GM18502 (cell line): ENCODE data around the gene GPATCH2L.
A peak's percentile ranks its signal among the peaks of the same experiment; 100 is the strongest.

ENCODE experiments used
- ATAC-seq: cut with Tn5 transposase; IDR thresholded peaks from one replicate; pipeline ENCODE4 v1.9.1; 2021; ENCODE audit warnings: mild to moderate bottlenecking; ENCODE audit not compliant: unreplicated experiment, poor library complexity

The GPATCH2L gene

DNA sequence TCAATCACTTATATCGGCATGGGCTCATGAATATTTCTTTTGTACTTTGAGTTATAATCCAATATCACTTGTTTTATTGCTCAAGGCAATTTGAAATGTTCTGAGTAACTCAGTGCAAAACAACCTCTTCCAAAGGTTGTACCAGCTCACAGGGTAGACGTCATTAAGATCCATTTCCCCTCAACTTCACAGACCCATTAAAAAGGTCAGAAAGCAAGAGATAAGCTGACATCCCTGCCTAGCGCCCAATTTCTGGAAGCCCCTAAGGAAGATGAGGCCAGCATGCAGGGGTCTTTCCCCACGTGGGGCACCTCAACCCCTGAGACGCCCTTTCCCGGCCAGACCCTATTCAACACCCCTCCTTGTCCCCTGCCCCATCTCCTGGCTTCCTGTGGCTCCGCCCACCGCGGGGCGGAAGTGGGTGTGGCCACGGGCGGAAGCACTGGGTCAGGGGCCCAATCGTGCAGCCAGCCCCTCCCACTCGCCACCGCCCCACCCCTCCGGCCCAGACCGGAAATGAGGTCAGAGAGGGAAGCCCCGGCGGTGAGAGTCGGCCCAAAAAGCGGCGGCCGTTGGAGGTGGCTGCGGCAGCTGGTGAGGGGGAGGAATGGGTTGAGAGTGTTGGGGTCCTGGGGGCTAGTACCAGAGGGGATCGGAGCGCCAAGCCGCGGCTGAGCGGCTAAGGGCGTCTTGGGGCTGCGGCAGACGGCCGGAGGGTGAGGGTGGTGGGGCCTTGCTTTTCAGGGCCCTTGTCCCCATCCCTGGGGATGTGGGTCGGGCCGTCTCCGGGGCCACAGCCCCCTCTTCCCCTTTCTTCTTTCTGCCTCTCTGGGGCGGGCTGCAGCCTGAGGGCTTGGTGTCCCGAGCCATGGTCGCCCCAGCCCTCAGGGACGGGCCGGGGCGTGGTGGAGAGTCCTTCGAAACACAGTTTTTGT lies at the start of gene GPATCH2L:
GPATCH2L (plus strand) TSS at position 525 of the 935 bp plus-strand sequence. CDS start 2,442 bp downstream, outside the sequence.
- ATAC-seq: peak; percentile 86

DNA sequence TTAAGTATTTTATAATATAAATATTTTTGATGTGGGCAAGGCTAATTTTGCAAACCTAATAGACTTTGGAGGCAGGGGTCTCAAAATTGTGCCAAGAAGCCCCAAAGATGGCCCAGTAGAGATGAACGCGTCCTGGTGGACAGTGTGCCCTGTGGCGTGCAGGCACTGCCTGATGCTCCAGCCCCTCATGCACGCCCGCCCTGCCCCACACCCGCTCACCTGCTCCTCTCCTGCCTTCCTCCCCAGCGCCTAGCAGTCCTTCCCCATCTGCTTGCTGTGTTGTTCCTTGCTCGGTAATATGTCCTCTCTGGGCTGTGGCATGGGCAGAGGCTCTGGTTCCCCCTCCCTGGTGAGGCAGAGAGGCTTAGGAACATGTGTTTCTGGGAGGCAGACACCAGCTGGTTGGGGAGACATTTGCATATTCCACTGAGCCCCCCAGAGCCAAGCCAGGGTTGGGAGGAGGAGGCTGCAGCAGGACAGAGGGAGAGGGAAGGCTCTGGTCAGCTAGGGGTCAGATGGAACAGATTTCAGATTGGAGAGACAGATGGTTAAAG lies 46.8 kb upstream of the GPATCH2L start:
- no peak for ATAC-seq

DNA sequence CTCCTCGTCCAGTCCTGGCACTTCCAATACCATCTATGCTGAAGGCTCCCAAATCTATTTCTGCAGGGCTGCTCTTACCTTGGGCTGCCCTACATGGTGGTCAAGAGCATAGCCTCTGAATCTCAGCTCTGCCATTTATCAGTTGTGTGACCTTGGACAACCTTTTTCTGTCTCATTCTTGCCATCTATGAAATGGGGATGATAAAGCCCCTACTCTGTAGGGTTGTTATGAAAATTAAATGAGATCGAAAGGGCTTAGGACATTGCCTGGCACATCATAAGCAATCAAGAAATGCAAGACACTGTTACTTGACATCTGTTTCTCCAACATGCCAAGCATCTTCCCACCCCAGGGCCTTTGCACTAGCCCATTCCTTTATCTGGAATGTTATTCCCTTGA lies 45.5 kb upstream of the GPATCH2L start:
- ATAC-seq: no peak

DNA sequence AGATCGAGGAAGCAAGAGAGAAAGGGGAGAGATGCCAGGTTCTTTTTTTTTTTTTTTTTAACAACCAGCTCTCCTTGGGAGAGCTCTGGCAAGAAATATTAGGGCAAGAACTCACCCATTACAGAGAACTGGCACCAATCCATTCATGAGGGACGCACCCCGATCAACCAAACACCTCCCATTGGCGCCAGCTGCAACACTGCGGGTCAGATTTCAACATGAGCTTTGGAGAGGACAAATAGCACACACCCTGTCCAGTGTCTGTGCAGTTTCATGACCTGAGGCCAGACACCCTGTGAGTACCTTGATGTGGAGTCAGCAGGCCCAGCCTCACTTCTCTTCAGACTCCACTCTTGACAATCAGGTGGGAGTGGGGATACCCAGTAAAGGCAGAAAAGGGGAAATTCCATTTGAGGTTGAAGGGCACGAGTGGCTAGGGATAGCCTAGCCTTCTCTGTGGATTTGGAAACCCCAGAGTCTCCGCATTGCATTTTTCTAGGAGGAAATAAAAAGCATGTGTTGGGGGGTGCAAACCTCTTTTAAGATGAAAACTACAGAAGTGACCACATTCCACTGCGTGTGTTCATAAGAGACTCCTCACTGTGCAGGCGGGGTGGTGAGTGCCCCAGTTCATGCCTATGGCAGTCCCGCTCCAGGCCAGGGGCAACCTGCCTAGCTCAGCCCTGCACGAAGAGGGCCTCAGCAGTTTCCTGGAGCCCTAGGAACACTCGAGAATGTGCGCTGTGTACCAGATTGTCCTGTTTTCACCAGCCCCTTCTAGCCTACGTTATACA lies 42.4 kb upstream of the GPATCH2L start:
- no peak for ATAC-seq

DNA sequence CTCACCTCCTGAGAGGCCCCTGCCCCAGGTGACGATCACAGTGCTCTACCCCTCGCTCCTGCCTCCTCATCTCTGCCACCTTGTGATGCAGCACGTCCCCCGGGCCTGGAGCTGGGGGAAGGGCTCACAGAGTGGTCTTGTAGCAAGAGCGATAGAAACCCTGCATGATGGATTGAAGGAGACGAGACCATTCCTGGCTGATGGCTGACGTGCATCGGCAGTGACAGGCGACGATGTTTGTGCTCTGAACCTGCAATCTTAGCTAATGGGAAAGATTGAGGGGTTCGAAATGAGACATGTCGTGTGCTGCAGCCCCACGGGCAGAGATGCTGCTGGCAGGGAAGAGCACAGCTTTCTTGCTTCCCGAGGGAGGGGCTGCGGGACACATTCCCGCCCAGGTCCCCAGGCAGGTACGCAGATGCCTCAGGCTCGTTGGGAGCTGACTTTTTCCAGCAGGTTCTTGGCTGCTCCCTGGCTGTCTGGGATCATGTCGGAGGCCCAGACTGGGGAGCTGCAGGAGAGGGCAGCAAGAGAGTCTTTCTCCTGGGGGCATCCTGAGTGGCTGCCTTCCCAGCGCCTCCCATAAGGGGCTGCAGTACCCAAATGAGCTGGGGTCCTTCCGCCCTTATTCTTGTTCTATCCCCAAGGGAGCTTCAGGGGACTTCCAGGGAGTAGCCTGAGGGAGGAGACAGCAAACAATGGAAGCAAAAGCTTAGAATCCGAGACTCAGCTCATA lies 38.7 kb upstream of the GPATCH2L start:
- ATAC-seq: no peak

DNA sequence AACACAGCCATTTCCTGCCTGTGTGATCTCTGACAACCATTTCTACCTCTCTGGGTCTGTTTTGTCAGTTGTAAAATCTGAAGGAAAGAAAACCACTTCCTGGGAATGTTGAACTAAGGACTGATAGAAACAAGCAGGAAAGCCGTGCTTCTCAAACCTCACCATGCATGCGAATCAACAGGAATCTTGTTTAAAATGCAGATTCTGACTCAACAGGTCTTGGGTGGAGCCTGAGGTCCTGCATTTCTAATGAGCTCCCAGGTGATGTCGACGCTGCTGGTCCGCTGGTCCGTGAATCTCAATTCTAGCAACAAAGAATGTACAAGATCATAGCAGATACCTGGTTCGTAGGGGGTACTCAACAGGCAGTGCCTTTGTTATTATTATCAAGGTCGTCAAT lies 38.0 kb upstream of the GPATCH2L start:
- no peak for ATAC-seq

DNA sequence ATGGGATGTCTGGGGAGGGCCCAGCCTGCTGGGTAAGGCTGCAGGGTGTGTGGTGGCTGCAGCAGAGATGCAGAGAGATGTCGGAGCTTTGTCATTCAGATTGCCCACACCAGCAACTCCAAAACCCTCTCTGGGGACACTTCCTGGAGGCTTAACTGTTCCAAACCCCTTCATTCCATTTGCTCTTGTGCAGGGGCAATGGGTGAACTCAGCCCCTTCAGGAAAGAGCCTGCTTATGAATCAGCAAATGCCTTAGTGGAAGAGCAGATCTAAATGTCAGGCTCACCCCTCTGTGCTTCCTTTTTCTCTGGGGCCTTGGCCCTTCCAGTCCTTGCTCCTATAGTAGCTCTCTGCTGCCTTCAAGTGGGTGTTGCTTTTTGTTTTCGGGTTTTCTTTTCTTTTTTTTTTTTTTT lies 36.7 kb upstream of the GPATCH2L start:
- ATAC-seq: no peak

DNA sequence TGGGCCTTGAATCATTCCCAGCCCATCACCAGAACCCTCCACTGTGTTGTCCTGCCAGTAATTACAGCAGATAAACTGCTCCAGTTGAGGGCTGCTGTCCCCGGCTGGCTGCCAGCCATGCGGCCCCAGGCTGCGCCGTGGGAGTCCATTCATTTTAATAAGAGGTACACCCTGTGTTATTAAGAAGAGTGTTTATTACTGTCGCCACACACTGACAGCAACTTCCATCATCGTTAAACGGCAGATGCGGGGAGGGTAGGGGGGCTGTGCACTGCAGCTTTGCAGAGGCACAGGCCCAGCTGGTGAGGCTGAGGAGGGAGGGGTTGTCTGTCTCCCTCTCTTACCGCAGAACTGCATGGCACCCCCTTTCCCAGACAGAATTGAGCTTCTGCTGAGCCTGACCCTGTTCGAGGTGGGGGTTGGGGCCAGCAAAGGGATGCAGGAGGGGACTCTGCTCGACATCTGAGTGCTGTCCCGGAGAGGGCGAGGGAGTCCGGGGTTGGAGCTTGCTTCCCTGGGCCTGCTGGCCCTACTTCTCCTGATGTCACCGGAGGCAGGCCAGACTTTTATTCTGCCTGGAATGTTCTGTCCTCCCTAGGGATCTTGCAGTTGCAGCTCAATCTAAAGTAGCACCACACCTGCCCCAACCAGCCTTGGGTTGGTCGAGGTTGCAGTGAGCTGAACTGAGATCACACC lies 33.8 kb upstream of the GPATCH2L start:
- ATAC-seq: no peak

DNA sequence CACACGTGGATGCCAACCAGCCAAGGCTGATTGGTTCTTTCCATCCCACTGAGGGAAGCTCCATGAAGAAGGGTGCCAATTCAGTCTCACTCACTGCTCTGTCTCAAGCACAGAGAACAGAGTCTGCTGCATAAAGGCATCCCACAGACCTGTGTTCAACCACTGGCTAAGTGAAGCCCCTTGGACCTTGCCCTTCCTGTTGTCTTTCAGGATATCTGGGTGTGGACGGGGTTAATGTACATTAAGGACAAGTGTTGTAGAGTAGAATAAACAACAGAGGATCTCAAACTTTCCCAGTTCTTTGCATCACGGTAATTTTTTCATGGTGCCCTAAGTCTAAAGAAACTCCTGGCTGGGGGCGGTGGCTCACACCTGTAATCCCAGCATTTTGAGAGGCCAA lies 33.1 kb upstream of the GPATCH2L start:
- no peak for ATAC-seq

DNA sequence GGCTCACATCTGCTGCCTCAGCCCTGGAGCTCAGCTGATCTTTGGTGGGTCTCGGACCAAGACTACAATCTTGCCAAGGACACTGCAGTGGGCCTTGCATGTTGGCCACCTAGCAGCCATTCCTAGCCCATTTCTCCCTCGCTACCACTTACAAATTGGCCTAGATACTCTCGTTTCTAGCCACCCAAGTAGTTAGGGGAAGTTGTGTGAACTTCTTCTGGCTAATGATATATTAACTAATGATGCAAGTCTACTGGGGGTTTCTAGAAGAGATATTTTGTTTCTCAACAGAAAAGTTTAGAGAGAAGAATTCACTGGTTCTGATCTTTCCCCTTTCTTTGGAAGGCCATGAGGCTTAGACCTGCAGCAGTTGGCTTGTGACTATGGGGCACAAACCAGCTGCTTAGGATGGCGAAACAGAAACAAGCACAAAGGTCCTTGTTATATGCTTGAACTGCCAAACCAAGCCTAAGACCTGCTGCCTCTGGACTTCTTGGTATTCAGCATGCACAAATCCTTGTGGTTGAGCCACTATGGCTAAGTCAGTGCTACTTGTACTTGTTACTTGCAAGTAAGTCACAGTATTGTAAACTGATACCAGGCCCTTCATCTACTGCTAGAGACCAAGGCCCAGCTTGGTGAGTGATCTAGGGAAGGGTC lies 30.5 kb upstream of the GPATCH2L start:
- ATAC-seq: no peak

DNA sequence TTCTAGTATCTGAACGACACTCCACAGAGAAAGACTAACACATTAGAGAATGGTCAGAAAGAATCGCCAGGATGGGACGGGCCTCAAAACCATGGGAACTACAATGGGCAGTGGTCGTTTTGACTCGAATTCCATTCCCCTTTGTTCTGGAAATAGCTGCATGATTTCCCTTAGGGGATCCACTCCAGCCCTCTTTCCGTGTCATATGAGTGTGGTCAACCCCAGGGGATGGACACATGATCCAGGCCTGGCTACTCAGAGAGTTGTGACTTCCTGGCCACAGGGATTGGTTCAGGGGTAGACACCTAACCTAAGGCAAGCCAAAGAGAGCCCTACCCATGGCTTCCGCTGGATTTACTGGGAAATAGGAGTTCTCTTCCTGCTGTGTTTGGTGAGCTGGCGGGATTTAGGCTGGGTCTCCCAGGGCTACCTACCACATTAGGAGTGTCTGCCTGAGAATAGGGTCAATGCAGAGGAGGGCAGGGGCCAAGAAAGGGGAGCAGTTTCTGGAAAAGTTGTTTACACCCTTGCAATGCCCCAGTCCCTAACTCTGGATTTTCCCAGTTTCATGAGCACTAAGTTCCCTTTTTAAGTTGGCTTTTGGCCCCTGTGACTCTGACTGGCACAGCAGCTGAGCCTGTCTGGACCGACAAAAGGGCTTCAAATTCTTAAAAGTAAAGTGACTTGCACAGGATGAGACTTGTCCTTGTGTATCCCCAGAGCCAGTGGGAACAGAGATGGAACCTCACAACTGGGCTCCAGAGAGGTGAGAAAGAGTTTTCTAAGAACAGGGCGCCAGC lies 28.1 kb upstream of the GPATCH2L start:
- no peak for ATAC-seq

DNA sequence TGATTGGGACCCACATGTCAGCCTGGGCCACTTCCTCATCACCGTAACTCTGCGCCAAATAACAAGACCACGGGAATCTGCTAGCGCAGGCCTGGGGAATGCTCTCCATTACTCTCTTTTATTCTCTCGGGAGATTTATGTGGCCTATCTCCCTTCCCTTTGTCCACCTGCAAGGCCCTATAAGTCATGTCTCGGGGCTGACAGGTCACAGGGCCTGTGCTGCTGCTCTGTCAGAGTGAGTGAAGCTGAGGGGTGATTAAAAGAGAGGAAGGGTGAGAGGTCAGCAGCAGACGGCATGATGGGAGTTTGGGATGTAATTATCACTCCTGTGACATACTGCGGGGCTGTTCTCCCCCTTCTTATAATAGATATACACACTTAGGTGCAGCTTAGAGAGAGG lies 26.2 kb upstream of the GPATCH2L start:
- no peak for ATAC-seq

DNA sequence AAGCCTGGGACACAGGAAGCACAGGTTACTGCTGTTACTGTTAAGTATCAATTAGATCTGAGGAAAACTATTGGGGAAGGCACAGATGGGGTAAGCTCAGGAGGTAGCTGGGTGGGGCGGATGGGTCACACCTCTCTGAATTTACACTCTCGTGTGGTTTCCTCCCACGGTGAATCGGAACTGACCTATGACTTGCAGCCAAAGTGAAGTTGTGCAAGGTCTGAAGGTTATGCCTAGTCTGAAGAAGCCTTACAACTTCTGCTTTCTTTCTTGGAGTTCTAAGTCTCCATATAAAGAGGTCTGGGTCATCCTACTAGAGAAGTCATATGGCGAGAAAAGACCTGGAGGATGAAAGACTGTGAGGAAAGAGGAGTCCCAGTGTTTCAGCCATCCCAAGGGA lies 25.6 kb upstream of the GPATCH2L start:
- ATAC-seq: no peak

DNA sequence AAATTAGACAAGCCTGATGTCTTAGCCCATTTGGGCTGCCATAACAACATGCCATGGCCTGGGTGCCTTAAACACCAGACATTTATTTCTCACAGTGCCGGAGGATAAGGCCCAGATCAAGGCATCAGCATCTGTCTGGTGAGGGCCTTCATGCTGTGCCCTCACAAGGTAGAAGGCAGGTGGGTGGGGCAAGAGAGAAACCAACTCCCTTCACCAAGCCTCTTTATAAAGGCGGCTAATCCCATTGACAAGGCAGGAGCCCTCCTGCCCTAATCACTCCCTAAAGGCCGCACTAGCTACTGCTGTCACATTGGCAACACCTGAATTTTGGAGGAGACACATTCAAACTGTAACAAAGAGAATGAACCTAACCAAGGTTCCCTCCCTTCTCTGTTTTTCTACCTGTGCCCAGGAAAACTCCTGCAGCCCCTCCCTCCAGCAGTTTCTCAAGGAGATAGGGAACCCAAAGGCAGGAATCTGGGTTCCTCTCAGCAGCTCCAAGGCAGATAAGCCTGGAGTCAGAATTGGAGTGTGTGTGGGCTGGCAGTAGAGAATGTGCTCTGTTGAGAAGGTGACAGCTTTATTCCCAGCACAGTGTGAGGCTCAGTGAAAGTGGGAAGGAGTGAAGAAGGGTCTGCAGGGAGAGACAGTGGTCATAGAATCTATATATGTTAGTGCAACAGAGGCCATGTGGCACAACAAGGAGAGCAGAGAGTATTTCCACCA lies 21.7 kb upstream of the GPATCH2L start:
- no peak for ATAC-seq

DNA sequence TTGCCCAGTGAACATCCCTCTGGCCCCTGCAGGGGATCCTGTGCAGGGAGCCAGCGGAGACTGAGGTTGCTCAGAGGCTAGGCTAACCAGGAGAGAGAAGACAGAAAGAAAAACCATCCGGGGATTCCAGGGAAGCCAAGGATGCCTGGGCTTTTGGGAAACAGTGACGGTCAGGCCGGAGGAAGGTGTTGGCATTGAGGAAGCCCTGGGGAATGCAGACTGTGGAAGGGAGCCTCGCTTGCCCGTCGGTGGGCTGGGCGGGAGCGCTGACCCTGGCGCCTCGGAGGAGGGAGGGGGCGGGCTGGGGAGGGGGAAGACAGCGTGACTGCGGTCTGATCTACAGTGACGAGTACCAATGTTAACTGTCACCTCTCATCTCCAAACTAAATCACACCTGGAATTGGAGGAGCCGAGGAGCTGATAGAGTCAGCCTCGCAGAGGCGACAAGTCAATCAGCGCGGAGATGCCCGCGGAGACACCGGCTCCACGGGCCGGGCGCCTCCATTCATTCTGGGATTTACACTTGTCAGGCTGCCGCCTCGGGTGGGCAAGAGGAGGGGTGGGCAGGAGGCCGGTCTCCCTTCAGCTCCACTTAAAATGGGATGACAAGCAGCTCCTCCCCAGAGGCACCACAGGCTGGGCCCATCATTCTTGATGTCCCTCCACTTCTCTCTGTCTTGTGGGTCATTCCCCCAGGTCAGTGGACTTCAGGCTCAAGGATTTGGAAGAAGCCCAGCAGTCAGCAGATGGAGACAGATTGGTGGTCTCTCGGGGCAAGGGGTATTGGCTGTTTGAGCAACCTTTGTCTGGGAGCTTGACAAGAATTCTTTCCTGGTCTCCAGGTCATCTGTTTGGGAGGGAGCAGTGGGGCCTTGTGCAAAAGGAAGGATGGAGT lies 20.4 kb upstream of the GPATCH2L start:
- ATAC-seq: no peak

DNA sequence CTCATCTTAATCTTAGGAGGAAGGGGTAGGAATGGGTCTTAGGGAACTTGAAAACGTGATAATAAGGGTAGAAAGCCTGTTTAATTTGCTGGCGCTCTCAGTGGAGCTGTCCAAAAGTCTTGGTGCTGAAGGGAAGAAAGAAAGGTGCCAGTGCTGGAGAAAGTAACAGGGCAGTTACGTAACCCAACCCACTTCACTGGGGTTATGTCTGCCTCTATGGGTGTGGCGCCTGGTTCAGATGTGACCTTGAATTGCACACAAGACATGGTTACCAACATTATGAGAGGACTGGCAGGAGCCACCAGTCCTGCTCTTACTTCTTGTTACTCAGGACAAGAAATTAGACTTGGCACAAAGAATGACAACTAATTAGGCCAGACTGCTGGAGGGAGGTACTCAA lies 18.6 kb upstream of the GPATCH2L start:
- no peak for ATAC-seq

DNA sequence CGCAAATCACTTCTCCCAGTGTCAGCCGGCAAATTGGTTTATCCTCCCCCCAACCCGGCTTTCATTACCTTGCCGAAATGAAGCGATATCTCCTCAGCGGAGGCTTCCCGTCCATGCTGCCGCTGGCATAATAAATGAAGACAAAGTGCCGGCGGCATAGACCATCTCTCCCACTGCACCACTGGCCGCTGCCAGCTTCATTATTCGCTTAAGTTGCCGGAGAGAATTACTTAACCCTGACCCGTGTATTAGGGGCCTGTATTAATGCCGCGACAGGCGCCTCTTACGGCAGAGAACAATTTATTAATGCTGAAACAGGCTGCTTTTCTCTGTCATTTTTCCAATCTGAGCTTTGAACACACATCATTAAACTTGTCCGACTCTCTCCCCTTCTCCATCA lies 17.5 kb upstream of the GPATCH2L start:
- no peak for ATAC-seq
